ENCODE results near the gene RHBDL1.
A peak's percentile ranks its signal among the peaks of the same experiment; 100 is the strongest.

GRCh38 chr16:719815-720446 is 44.5 kb downstream of the RHBDL1 start:
- peak; percentile 54 for TF ChIP-seq CTCF (IDR thresholded peaks at IDR 0.05; ENCODE audit: poor library complexity, severe bottlenecking)
- no peak for TF ChIP-seq RAD21 (conservative IDR thresholded peaks at IDR 0.05)
- no peak for TF ChIP-seq POLR2AphosphoS5 (IDR thresholded peaks at IDR 0.05)
- TF ChIP-seq SMC3 (conservative IDR thresholded peaks at IDR 0.05; ENCODE audit: poor library complexity) = no peak
- TF ChIP-seq EZH2 (IDR thresholded peaks at IDR 0.05; ENCODE audit: borderline replicate concordance, insufficient read depth, low read length, poor library complexity, severe bottlenecking) = no peak
- TF ChIP-seq EP300 (conservative IDR thresholded peaks at IDR 0.05; ENCODE audit: poor library complexity, severe bottlenecking) = no peak
- no peak for TF ChIP-seq TAF1 (IDR thresholded peaks at IDR 0.05; ENCODE audit: low read depth)
